Astrocyte (in vitro differentiated cells and primary cell): ENCODE measurements around the gene PICALM. TPM values are rescaled to one million over a fixed set of nuclear protein-coding genes. Genes with fewer than 3 reads are reported as not detected.
A peak's percentile ranks its signal among the peaks of the same experiment; 100 is the strongest.

ENCODE experiments used
- DNase-seq: peaks from one replicate; pipeline ENCODE4 v3.0.0-alpha.2; 2010; ENCODE audit warnings: low read depth
- FAIRE-seq: peaks from 2 replicates; lab custom pipeline; 2011; peaks lifted over from hg19 to GRCh38; lab: Jason Lieb, UNC
- H2AFZ ChIP-seq: 2 replicates; pipeline ENCODE4 v1.6.0; 2012; ENCODE audit warnings: low read depth, low read length, inconsistent platforms
- H3K27ac ChIP-seq: 2 replicates; pipeline ENCODE4 v1.5.1; 2011; ENCODE audit warnings: low read depth, low read length, inconsistent platforms
- H3K27me3 ChIP-seq: 2 replicates; pipeline ENCODE4 v1.6.0; 2011; ENCODE audit warnings: low read length, inconsistent platforms; ENCODE audit not compliant: insufficient read depth
- H3K36me3 ChIP-seq: 2 replicates; pipeline ENCODE4 v1.5.1; 2011; ENCODE audit warnings: low read length, inconsistent platforms; ENCODE audit not compliant: insufficient read depth
- H3K4me1 ChIP-seq: 2 replicates; pipeline ENCODE4 v1.5.1; 2011; ENCODE audit warnings: low read length, inconsistent platforms; ENCODE audit not compliant: insufficient read depth
- H3K4me2 ChIP-seq: 2 replicates; pipeline ENCODE4 v1.6.0; 2012; ENCODE audit warnings: low read length, inconsistent platforms
- H3K4me3 ChIP-seq: 2 replicates; pipeline ENCODE4 v1.5.1; 2011; ENCODE audit warnings: low read depth, mild to moderate bottlenecking, low read length, inconsistent platforms; ENCODE audit not compliant: insufficient read depth
- H3K79me2 ChIP-seq: 2 replicates; pipeline ENCODE4 v1.6.0; 2012; ENCODE audit warnings: mild to moderate bottlenecking, low read length, inconsistent platforms; ENCODE audit not compliant: insufficient read depth
- H3K9ac ChIP-seq: 2 replicates; pipeline ENCODE4 v1.6.0; 2012; ENCODE audit warnings: mild to moderate bottlenecking, low read length, inconsistent platforms
- H3K9me3 ChIP-seq: 2 replicates; pipeline ENCODE4 v1.5.1; 2012; ENCODE audit warnings: low read depth, mild to moderate bottlenecking, low read length, inconsistent platforms; ENCODE audit not compliant: insufficient read depth
- H4K20me1 ChIP-seq: 2 replicates; pipeline ENCODE4 v1.6.0; 2012; ENCODE audit warnings: low read length, inconsistent platforms; ENCODE audit not compliant: insufficient read depth
- H3K27ac Mint-ChIP-seq: one replicate; pipeline ENCODE4 v1.8.0; 2021; ENCODE audit warnings: mild to moderate bottlenecking, mixed read lengths; ENCODE audit not compliant: unreplicated experiment
- H3K27me3 Mint-ChIP-seq: one replicate; pipeline ENCODE4 v1.8.0; 2021; ENCODE audit warnings: low read depth, mixed read lengths; ENCODE audit not compliant: unreplicated experiment
- H3K36me3 Mint-ChIP-seq: one replicate; pipeline ENCODE4 v1.8.0; 2021; ENCODE audit warnings: low read depth, mixed read lengths; ENCODE audit not compliant: unreplicated experiment
- H3K4me1 Mint-ChIP-seq: one replicate; pipeline ENCODE4 v1.8.0; 2021; ENCODE audit warnings: low read depth, mixed read lengths; ENCODE audit not compliant: unreplicated experiment
- H3K4me3 Mint-ChIP-seq: one replicate; pipeline ENCODE4 v1.8.0; 2021; ENCODE audit warnings: mild to moderate bottlenecking, moderate library complexity, mixed read lengths; ENCODE audit not compliant: unreplicated experiment
- H3K9me3 Mint-ChIP-seq: one replicate; pipeline ENCODE4 v1.8.0; 2021; ENCODE audit warnings: mild to moderate bottlenecking, mixed read lengths; ENCODE audit not compliant: unreplicated experiment
- EZH2 ChIP-seq: IDR thresholded peaks from 2 replicates; pipeline ENCODE4 v1.6.1; 2012; ENCODE audit warnings: mild to moderate bottlenecking, low read length, inconsistent platforms; ENCODE audit not compliant: insufficient read depth
- total RNA-seq: library from RNA; stranded (reverse); gene quantifications from 2 replicates; pipeline ENCODE4 v1.2.1, GENCODE V29; 2021
- TF ChIP-seq, protein P1 (sequence below): IDR thresholded peaks from 2 replicates; pipeline ENCODE4 v1.5.1; 2011; ENCODE audit warnings: low read depth, mild to moderate bottlenecking, inconsistent platforms, low read length, moderate library complexity; ENCODE audit not compliant: insufficient read depth

The PICALM gene
- total RNA-seq, 1 donor from 2014 or later, result 260 TPM

DNA sequence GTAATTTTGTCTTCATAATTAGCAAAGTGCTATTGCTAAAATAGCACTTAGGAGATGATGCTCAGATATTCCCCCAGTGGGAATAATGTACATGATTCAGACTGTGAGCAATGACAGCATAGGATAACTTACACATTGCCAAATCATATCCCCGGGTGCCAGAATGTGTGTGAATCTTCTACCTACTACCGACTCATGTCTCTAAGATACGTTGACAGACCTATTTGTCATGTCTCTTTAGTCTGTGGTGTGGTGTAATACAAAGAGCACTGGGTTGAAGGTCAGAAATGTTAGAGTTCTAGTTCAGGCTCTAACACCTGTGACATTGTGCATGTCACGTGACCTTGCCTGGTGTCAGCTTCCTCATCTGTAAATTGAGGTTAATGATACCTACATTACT is 31.0 kb upstream of the PICALM start:
- no peak overlapping the region for H3K4me3 ChIP-seq
- peaks cover 13% of the 10 kb centered on the region for H3K4me1 ChIP-seq
- no peak overlapping the region for H3K4me2 ChIP-seq
- Mint-ChIP-seq H3K9me3 (no peaks in the 10 kb centered on the region), H3K4me1 (no peaks in the 10 kb centered on the region), H3K27me3 (no peaks in the 10 kb centered on the region), H3K36me3 (no peaks in the 10 kb centered on the region), H3K4me3 (no peak overlapping the region), H3K27ac (no peak overlapping the region)
- TF ChIP-seq, protein P1, sequence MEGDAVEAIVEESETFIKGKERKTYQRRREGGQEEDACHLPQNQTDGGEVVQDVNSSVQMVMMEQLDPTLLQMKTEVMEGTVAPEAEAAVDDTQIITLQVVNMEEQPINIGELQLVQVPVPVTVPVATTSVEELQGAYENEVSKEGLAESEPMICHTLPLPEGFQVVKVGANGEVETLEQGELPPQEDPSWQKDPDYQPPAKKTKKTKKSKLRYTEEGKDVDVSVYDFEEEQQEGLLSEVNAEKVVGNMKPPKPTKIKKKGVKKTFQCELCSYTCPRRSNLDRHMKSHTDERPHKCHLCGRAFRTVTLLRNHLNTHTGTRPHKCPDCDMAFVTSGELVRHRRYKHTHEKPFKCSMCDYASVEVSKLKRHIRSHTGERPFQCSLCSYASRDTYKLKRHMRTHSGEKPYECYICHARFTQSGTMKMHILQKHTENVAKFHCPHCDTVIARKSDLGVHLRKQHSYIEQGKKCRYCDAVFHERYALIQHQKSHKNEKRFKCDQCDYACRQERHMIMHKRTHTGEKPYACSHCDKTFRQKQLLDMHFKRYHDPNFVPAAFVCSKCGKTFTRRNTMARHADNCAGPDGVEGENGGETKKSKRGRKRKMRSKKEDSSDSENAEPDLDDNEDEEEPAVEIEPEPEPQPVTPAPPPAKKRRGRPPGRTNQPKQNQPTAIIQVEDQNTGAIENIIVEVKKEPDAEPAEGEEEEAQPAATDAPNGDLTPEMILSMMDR, result no peak
- no peak overlapping the region for H3K27ac ChIP-seq
- no peak for FAIRE-seq
- no peaks in the 10 kb centered on the region for H3K79me2 ChIP-seq
- DNase-seq, result peak; percentile 34
- no peaks in the 10 kb centered on the region for H3K27me3 ChIP-seq
- no peak overlapping the region for H3K9ac ChIP-seq
- H2AFZ ChIP-seq, result no peak overlapping the region
- H3K9me3 ChIP-seq, result no peaks in the 10 kb centered on the region
- no peaks in the 10 kb centered on the region for H3K36me3 ChIP-seq
- no peaks in the 10 kb centered on the region for H4K20me1 ChIP-seq

DNA sequence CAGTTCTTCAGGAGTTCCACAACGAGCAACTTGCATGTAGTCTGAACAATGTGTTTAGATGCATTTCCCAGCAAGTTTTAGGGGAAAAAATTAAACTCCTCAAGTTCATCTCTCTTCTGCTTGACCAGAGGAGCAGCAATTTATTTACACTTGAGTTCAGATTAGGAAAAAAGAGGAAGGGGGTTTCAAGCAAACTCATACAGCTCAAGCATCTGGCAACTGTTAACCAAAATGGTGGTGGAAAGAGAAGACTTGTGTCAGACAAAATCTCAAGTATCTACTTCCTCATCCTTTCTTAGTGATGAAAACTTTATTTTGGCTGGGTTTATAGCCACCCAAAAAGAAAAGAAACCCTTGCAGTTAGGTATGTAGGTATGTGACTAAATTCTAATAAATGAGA is 29.1 kb upstream of the PICALM start:
- Histone ChIP-seq H3K27ac (no peak overlapping the region), H3K27me3 (no peaks in the 10 kb centered on the region), H3K4me1 (peaks cover 13% of the 10 kb centered on the region), H3K9me3 (no peaks in the 10 kb centered on the region), H2AFZ (no peak overlapping the region), H3K79me2 (no peaks in the 10 kb centered on the region), H3K9ac (no peak overlapping the region), H3K4me3 (no peak overlapping the region), H3K4me2 (no peak overlapping the region), H3K36me3 (no peaks in the 10 kb centered on the region), H4K20me1 (no peaks in the 10 kb centered on the region)
- Mint-ChIP-seq H3K36me3 (no peaks in the 10 kb centered on the region), H3K27ac (no peak overlapping the region), H3K27me3 (no peaks in the 10 kb centered on the region), H3K4me1 (no peaks in the 10 kb centered on the region), H3K9me3 (no peaks in the 10 kb centered on the region), H3K4me3 (no peak overlapping the region)
- no peak for DNase-seq
- FAIRE-seq, result no peak
- no peak for TF ChIP-seq EZH2
- TF ChIP-seq, protein P1, result no peak

DNA sequence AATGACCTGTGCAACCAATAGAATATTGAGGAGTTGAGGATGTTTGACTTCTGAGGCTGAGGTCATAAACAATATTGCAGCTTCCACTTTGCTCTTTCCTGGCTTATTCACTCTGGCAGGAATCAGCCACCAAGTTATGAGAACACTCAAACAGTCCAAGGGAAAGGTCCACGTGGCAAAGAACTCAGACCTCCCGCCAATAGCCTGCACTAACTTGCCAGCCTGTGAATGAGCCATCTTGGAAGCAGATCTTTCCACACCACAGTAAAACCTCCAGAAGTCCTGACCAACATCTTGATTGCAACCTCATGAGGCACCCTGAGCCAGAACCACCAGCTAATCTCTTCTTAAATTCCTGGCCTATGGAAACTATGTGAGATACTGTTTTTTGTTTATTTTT is 22.7 kb upstream of the PICALM start:
- Mint-ChIP-seq H3K36me3 (no peaks in the 10 kb centered on the region), H3K9me3 (no peaks in the 10 kb centered on the region), H3K4me1 (peaks cover 7% of the 10 kb centered on the region), H3K27me3 (no peaks in the 10 kb centered on the region), H3K27ac (peak overlapping the region; percentile 55), H3K4me3 (peak overlapping the region; percentile 24)
- Histone ChIP-seq H3K79me2 (no peaks in the 10 kb centered on the region), H3K27me3 (no peaks in the 10 kb centered on the region), H3K27ac (peak overlapping the region; percentile 41), H3K4me1 (peaks cover 10% of the 10 kb centered on the region), H3K9ac (peak overlapping the region; percentile 11), H2AFZ (peak overlapping the region; percentile 60), H3K9me3 (no peaks in the 10 kb centered on the region), H4K20me1 (no peaks in the 10 kb centered on the region), H3K36me3 (no peaks in the 10 kb centered on the region), H3K4me2 (no peak overlapping the region), H3K4me3 (no peak overlapping the region)
- TF ChIP-seq EZH2, result no peak
- TF ChIP-seq, protein P1, result no peak
- DNase-seq (peak; percentile 88), FAIRE-seq (peak; percentile 69)
